HCT116 (cell line): Measurements from ENCODE around the gene PAIP1.

Experiments used
- POLR2A ChIP-seq: IDR thresholded peaks from 2 replicates; pipeline ENCODE4 v1.7.0; 2011; ENCODE audit warnings: borderline replicate concordance; ENCODE audit not compliant: insufficient read depth, insufficient read length; ENCODE audit errors: extremely low read depth
- POLR2AphosphoS5 ChIP-seq: IDR thresholded peaks from 2 replicates; pipeline ENCODE4 v1.6.1; 2011; ENCODE audit warnings: mild to moderate bottlenecking, low read depth, low read length, moderate library complexity
- REST ChIP-seq: IDR thresholded peaks from 2 replicates; pipeline ENCODE4 v1.6.1; 2012; ENCODE audit warnings: low read depth
- SIN3A ChIP-seq: IDR thresholded peaks from 2 replicates; pipeline ENCODE4 v1.6.1; 2012; ENCODE audit warnings: low read depth
- ZFX ChIP-seq: fragments of 450-650 bp; IDR thresholded peaks from 2 replicates; pipeline ENCODE4 v1.6.1; 2017
- ZNF274 ChIP-seq: fragments of 200-500 bp; sonication (Bioruptor generic); IDR thresholded peaks from 2 replicates; pipeline ENCODE4 v1.6.1; 2014; ENCODE audit warnings: mild to moderate bottlenecking, low read depth, low read length, inconsistent platforms

GRCh38 chr5:43561356-43561755 is 4.5 kb upstream of the PAIP1 start:
- TF ChIP-seq ZNF274 (no peak), SIN3A (no peak), POLR2A (no peak), REST (no peak), POLR2AphosphoS5 (no peak), ZFX (no peak)
